ENCODE results near the gene ACY1. TPM values are rescaled to one million over a fixed set of nuclear protein-coding genes. Genes with fewer than 3 reads are reported as not detected.

ACY1 gene
- total and polyA plus RNA-seq, 2 of the 13 experiments (the other 11 are each of a cell fraction or from before 2014, with no cell fraction given): 113 to 162 TPM

GRCh38 chr3:51982352-51982837 lies 940 bp upstream of the ACY1 start:
- intact Hi-C loops (cut with micrococcal nuclease; ENCODE audit: unreplicated experiment): loop anchor here (2.0 kb wide), 1 partner anchor 40 kb away; the partner anchor contains the start of gene PARP3
- FAIRE-seq: peak; percentile 93
- peak overlapping the region; percentile 89 for H3K9ac ChIP-seq (ENCODE audit: insufficient read depth, low read depth, low read length)
- TF ChIP-seq DMAP1 (CRISPR knock-in tag; IDR thresholded peaks at IDR 0.05) (peak; percentile 84), KLF13 (CRISPR knock-in tag; IDR thresholded peaks at IDR 0.05) (no peak), ZNF264 (CRISPR knock-in tag; IDR thresholded peaks at IDR 0.05) (no peak), KLF16 (CRISPR knock-in tag; IDR thresholded peaks at IDR 0.05) (peak in 1 of 2 experiments; percentile 20; a peak in 1 of 4 replicates), DNMT3B (CRISPR knock-in tag; conservative IDR thresholded peaks at IDR 0.05) (no peak), HDAC2 (CRISPR knock-in tag; IDR thresholded peaks at IDR 0.05) (peak; percentile 76; the same call in 1 of the 2 replicates), SP1 (IDR thresholded peaks at IDR 0.05) (no peak), SP1 (CRISPR knock-in tag; IDR thresholded peaks at IDR 0.05) (peak; percentile 68), ZNF569 (CRISPR knock-in tag; IDR thresholded peaks at IDR 0.05; ENCODE audit: borderline replicate concordance) (no peak), CEBPB (IDR thresholded peaks at IDR 0.05; ENCODE audit: borderline replicate concordance, low read depth, low read length) (no peak), ZFP1 (CRISPR knock-in tag; IDR thresholded peaks at IDR 0.05) (no peak), IRF2 (CRISPR knock-in tag; IDR thresholded peaks at IDR 0.05) (0 out of 2 replicates have a peak, but pooled peaks have one; percentile 54), ZBTB2 (CRISPR knock-in tag; IDR thresholded peaks at IDR 0.05; ENCODE audit: low read depth) (no peak), CC2D1A (CRISPR knock-in tag; IDR thresholded peaks at IDR 0.05) (no peak), PBX2 (CRISPR knock-in tag; IDR thresholded peaks at IDR 0.05) (no peak), SMYD3 (CRISPR knock-in tag; IDR thresholded peaks at IDR 0.05) (no peak), ZNF350 (CRISPR knock-in tag; IDR thresholded peaks at IDR 0.05; ENCODE audit: borderline replicate concordance, low read depth) (peak; percentile 87), DDIT3 (CRISPR knock-in tag; IDR thresholded peaks at IDR 0.05) (no peak), TP53 (CRISPR knock-in tag; conservative IDR thresholded peaks at IDR 0.05) (no peak)
- TF ChIP-seq, protein P1, sequence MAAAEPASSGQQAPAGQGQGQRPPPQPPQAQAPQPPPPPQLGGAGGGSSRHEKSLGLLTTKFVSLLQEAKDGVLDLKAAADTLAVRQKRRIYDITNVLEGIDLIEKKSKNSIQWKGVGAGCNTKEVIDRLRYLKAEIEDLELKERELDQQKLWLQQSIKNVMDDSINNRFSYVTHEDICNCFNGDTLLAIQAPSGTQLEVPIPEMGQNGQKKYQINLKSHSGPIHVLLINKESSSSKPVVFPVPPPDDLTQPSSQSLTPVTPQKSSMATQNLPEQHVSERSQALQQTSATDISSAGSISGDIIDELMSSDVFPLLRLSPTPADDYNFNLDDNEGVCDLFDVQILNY (CRISPR knock-in tag; conservative IDR thresholded peaks at IDR 0.05): no peak
- TF ChIP-seq, protein P2, sequence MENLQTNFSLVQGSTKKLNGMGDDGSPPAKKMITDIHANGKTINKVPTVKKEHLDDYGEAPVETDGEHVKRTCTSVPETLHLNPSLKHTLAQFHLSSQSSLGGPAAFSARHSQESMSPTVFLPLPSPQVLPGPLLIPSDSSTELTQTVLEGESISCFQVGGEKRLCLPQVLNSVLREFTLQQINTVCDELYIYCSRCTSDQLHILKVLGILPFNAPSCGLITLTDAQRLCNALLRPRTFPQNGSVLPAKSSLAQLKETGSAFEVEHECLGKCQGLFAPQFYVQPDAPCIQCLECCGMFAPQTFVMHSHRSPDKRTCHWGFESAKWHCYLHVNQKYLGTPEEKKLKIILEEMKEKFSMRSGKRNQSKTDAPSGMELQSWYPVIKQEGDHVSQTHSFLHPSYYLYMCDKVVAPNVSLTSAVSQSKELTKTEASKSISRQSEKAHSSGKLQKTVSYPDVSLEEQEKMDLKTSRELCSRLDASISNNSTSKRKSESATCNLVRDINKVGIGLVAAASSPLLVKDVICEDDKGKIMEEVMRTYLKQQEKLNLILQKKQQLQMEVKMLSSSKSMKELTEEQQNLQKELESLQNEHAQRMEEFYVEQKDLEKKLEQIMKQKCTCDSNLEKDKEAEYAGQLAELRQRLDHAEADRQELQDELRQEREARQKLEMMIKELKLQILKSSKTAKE (CRISPR knock-in tag; IDR thresholded peaks at IDR 0.05; ENCODE audit: borderline replicate concordance): peak; percentile 48; the same call in 1 of the 2 replicates

More at GRCh38 chr3:51982352-51982837, 940 bp upstream of the ACY1 start:
- Histone ChIP-seq H3K9me3 (ENCODE audit: low read length) (no peaks in the 10 kb centered on the region), H3K4me1 (ENCODE audit: insufficient read depth, low read length) (peaks cover 51% of the 10 kb centered on the region), H2AFZ (ENCODE audit: low read length) (no peak overlapping the region), H3K4me3 (replicated peaks in 1 of 3; ENCODE audit: insufficient read depth in 1 of 3, low read depth in 2 of 3, low read length in 3 of 3) (peak overlapping the region; percentile 70 to 83 (median 73)), H3K79me2 (ENCODE audit: insufficient read depth, low read length) (peaks cover 17% of the 10 kb centered on the region), H4K20me1 (ENCODE audit: insufficient read depth, low read length) (no peaks in the 10 kb centered on the region), H3K27me3 (ENCODE audit: control insufficient read depth in 1 of 2, insufficient read depth in 2 of 2, low read length in 2 of 2) (no peaks in the 10 kb centered on the region), H3K4me2 (ENCODE audit: low read depth, low read length) (peak overlapping the region; percentile 98), H3K27ac (ENCODE audit: extremely low read length, insufficient read depth, low read length) (peak overlapping the region; percentile 94), H3K36me3 (replicated peaks in 1 of 2; ENCODE audit: control insufficient read depth in 1 of 2, insufficient read depth in 2 of 2, low read length in 2 of 2) (no peaks in the 10 kb centered on the region; a peak in 1 of 5 replicates)
- POLR2A ChIA-PET: interaction anchor here (0.8 to 6.4 kb wide), 12 partner anchors 9 to 311 kb away, joined by 3 to 187 read pairs (median 12); partner anchors contain the start of genes ABHD14A, ABHD14B, PARP3 and PCBP4
- CTCF ChIA-PET (ENCODE audit: low intra/inter-chr PET ratio, low total read pairs): interaction anchor here (2.2 to 2.6 kb wide), 2 partner anchors 8 to 40 kb away, joined by 12 to 19 read pairs; partner anchors contain the start of genes ABHD14B, PARP3 and RRP9
- WGBS (ENCODE audit: low lambda C conversion rate): 2% methylated on average over 4 of the region's 4 CpGs
- peak; percentile 91 for DNase-seq (ENCODE audit: low spot score)
- in situ Hi-C loops (cut with HindIII; ENCODE audit: extremely low pct_ligation_motif_present, low pct_unique_long_range_greater_than_20kb): no loop called here
- TSS peak; percentile 87 for BruUV-seq (replicated peaks)
- peak; percentile 82 for ATAC-seq

Data from HepG2 (cell line).